BLaER1 treated with 17β-estradiol and CSF1 and Interleukin-3, amounts not matched to agents 10 nM and 100 nM (cell line): ENCODE data around the gene SPSB4.

ENCODE experiments used
- H3K27ac ChIP-seq, 11 experiments: shearing (Covaris generic); formaldehyde crosslinking; 2 replicates each; pipeline ENCODE4 v1.8.1; 2022
- H3K27me3 ChIP-seq, 11 experiments: shearing (Covaris generic); formaldehyde crosslinking; 2 replicates each; pipeline ENCODE4 v1.8.1; 2022
- H3K36me3 ChIP-seq, 11 experiments: shearing (Covaris generic); formaldehyde crosslinking; 2 replicates each; pipeline ENCODE4 v1.8.1; 2022
- H3K4me1 ChIP-seq, 10 experiments: shearing (Covaris generic); formaldehyde crosslinking; 2 replicates each; pipeline ENCODE4 v1.8.1; 2022
- H3K4me2 ChIP-seq, 11 experiments: shearing (Covaris generic); formaldehyde crosslinking; 2 replicates each; pipeline ENCODE4 v1.8.1; 2022
- H3K4me3 ChIP-seq, 10 experiments: shearing (Covaris generic); formaldehyde crosslinking; 2 replicates each; pipeline ENCODE4 v1.8.1; 2022
- H3K9ac ChIP-seq, 11 experiments: shearing (Covaris generic); formaldehyde crosslinking; 2 replicates each; pipeline ENCODE4 v1.8.1; 2022
- H3K9me3 ChIP-seq, 11 experiments: shearing (Covaris generic); formaldehyde crosslinking; replicated peaks in 1 of 11; 2 replicates each; pipeline ENCODE4 v1.8.1; 2022
- H4K20me1 ChIP-seq, 11 experiments: shearing (Covaris generic); formaldehyde crosslinking; 2 replicates each; pipeline ENCODE4 v1.8.1; 2022
- Cebpa-rat ChIP-seq, 11 experiments: shearing (Covaris generic); IDR thresholded peaks; 2 replicates each; pipeline ENCODE4 v1.8.1; 2022

The SPSB4 gene

DNA sequence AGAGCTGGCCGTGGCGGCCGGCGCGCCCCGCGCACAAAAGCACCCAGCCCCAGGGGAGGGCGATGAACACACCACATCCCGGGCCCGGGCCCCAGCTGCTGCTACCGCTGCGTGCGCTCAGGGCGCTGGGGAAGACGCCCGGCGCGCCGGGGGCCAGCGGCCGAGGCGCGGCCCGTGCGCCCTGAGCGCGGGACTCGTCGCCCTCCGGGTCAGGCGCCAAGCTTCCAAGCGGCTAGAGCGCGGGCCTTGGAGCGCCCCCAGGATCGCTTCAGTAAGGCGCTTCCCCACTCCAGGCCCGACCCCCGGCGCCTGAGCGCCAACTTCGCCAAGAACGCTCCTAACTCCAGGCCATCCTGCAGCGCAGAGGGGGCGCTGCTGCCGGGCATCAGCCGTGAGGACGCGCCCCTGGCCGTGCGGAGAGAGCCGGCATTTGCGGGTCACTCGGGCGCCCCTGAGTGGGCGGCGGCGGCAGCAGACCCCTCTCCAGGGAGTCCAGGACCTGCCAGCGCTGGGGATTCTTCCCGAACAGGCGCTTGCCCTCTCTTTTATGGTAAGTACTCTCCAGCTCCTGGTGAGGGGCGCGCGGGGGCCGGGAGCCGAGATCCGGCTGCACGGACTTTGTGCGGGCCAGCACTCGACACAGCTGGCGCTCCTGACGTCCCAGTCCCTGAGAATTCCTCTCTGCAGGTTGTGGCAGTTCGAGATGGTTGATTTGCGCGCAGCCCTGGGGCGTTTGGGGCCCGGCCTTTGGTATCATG is 475 bp downstream of the SPSB4 start:
- no peaks in the 10 kb centered on the region for H3K36me3 ChIP-seq
- H3K4me1 ChIP-seq, result peaks cover 6 to 22% (median 19%) of the 10 kb centered on the region in 10 experiments; a peak in 18 of 20 replicates
- H3K4me2 ChIP-seq, result peak overlapping the region; percentile 94 to 100 (median 99)
- peaks cover 30 to 46% (median 40%) of the 10 kb centered on the region in 11 experiments for H3K27me3 ChIP-seq
- peak overlapping the region in 9 of 11 experiments; percentile 53 to 78 (median 71); a peak in 18 of 22 replicates for H3K9ac ChIP-seq
- H3K27ac ChIP-seq, result peak overlapping the region in 6 of 11 experiments; percentile 12 to 49 (median 34); a peak in 7 of 22 replicates
- H3K4me3 ChIP-seq, result peak overlapping the region; percentile 51 to 77 (median 70)
- no peak for TF ChIP-seq Cebpa-rat (IDR thresholded peaks at IDR 0.05)
- H4K20me1 ChIP-seq, result peaks cover 0 to 6% (median 0%) of the 10 kb centered on the region in 11 experiments; a peak in 3 of 22 replicates
- H3K9me3 ChIP-seq, result no peaks in the 10 kb centered on the region

DNA sequence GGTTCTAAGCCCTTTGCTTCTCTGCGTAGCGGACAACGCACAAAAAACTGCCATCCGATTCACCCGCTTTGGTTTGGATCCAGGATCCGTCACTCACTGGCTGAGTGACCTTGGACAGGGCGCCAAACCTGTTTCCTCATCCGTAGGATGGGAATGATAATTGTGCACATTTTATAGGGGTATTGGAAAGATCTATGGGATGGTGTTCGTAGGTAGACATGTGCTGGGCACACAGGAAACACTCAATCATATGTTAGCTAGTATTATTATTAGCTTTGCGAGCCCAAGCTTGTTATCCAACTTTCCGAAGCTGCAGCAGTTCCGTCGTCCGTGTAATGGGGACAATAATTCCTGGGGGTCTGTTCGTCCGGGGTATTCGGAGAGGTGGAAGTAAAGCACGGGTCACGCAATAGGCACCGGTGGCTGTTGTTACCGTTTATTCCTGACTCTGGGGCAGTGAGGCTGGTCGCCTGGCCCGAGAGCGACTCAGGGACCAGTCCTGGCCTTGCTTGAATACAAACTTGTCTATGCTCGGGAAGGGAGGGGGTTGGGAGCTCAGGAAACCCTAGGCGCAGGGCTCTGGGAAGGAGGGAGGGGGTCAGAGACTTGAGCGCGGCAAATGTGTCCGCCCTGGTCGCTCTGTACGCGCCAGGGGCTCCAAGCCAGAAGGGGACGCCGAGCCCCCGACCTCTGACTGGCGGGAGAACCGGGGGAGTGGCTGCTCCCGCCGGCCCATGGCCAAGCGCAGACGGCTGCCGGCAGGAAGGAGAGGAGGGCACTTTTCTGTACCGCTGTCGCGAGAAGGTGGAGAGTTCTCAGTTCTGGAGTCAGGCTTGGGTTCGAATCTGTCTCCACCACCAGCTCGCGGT is 1.3 kb downstream of the SPSB4 start:
- Histone ChIP-seq H3K27me3 (peaks cover 30 to 46% (median 40%) of the 10 kb centered on the region in 11 experiments), H4K20me1 (peaks cover 0 to 6% (median 0%) of the 10 kb centered on the region in 11 experiments; a peak in 3 of 22 replicates), H3K4me2 (peak overlapping the region; percentile 94 to 100 (median 99)), H3K9me3 (no peaks in the 10 kb centered on the region), H3K4me3 (peak overlapping the region; percentile 51 to 77 (median 70); a peak in 18 of 20 replicates), H3K27ac (no peak overlapping the region), H3K36me3 (no peaks in the 10 kb centered on the region), H3K9ac (peak overlapping the region in 6 of 11 experiments; percentile 65 to 78 (median 74); a peak in 6 of 22 replicates), H3K4me1 (peaks cover 6 to 22% (median 19%) of the 10 kb centered on the region in 10 experiments; a peak in 18 of 20 replicates)
- TF ChIP-seq Cebpa-rat (IDR thresholded peaks at IDR 0.05), result no peak

DNA sequence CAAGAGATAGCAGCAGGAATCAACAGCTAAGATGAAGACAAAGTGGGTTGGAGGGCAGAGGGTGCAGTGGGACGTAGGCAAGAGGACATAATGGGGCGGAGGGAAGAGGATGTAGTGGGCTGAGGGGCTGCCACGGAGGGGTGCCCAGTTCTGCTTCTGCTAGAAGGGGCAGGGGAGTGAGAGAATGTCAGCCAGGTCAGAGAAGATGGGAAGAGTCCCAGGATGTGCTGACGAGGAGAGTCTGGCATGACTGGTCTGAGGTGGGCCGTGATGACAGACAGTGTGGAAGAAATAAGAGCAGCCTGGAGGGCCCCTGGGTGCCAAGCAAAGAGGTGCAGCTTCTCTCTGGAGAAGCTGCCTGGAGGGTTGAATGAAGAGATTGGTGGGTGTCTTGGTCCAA is 4.0 kb downstream of the SPSB4 start:
- H3K27me3 ChIP-seq, result peaks cover 30 to 44% (median 40%) of the 10 kb centered on the region in 11 experiments
- H3K4me3 ChIP-seq, result no peak overlapping the region
- H3K9me3 ChIP-seq, result peaks cover 0 to 12% (median 0%) of the 10 kb centered on the region in 11 experiments; a peak in 3 of 22 replicates
- peaks cover 0 to 6% (median 0%) of the 10 kb centered on the region in 11 experiments; a peak in 3 of 22 replicates for H4K20me1 ChIP-seq
- no peak overlapping the region for H3K9ac ChIP-seq
- H3K4me2 ChIP-seq, result no peak overlapping the region
- H3K27ac ChIP-seq, result no peak overlapping the region
- no peaks in the 10 kb centered on the region for H3K36me3 ChIP-seq
- H3K4me1 ChIP-seq, result peaks cover 6 to 21% (median 19%) of the 10 kb centered on the region in 10 experiments; a peak in 18 of 20 replicates
- no peak for TF ChIP-seq Cebpa-rat (IDR thresholded peaks at IDR 0.05)

DNA sequence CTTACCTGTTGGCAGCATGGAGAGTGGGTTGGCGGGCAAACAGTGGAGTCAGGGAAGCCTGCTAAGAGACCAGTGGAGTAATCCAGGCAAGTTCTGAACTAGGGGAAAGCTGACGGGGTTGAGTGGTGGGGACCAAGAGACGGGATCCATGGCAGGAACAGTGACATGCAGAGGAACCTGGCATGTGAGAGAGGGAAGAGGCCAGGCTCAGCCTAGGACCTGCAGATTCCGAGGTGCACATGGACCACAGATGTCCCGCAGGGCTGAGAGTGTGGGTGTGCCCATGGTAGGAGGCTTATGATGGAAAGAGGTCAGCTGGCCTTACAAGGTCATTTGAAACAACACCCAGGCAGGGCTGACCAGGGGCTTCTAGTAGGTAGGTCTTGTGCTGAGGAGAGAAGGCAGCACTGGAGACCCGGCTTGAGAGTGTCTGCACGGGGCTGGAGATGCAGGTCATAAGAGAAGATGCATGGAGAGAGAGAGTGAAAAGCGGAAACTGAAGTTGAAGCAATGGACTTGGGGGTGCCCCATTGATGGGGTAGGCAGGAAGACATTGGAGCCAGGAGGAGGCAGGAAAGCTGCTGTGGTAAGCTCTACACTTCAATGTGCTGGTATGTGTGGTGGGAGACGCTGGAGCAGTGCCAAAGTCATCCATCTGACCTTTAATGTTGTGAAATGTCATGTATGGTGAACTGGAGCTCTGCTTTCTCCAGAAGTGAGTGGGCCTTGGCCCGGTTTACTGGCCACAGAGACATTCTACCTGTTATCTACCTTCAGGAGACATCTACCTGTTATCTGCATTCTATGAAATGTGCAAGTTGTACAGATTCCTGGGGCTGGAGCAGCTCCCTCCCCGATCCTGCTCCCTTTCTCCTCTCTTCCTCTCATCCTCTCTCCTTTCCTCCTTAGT is 4.6 kb downstream of the SPSB4 start:
- no peak overlapping the region for H3K27ac ChIP-seq
- no peak overlapping the region for H3K4me2 ChIP-seq
- no peak overlapping the region for H3K9ac ChIP-seq
- peaks cover 6 to 16% (median 12%) of the 10 kb centered on the region in 10 experiments; a peak in 18 of 20 replicates for H3K4me1 ChIP-seq
- TF ChIP-seq Cebpa-rat (IDR thresholded peaks at IDR 0.05), result no peak
- no peak overlapping the region for H3K4me3 ChIP-seq
- peaks cover 30 to 37% (median 35%) of the 10 kb centered on the region in 11 experiments for H3K27me3 ChIP-seq
- H4K20me1 ChIP-seq, result peaks cover 0 to 6% (median 0%) of the 10 kb centered on the region in 11 experiments; a peak in 3 of 22 replicates
- no peaks in the 10 kb centered on the region for H3K36me3 ChIP-seq
- H3K9me3 ChIP-seq, result peaks cover 0 to 12% (median 0%) of the 10 kb centered on the region in 11 experiments; a peak in 3 of 22 replicates

DNA sequence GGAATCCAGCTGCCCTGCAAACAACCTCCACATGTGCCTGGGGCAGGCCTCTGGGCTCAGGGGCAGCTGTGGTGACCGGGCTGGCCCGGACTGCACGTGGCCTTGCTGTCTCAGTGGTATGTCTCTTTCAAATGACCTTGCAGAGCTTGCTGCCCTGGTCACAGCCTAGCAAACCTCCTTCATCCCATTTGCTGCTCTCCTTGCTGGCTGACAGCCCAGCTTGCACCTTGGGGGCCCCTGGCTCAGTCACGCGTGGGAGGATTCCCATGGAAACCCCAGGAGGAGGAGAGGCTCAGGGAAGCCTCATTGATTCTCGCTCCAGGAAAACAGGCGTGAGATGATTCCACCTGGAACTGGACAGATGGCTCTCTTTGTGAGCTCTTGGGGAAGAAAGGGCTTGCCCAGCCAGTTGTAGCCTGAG is 5.6 kb downstream of the SPSB4 start:
- no peaks in the 10 kb centered on the region for H3K36me3 ChIP-seq
- no peak overlapping the region for H3K4me2 ChIP-seq
- H4K20me1 ChIP-seq, result peaks cover 0 to 6% (median 0%) of the 10 kb centered on the region in 11 experiments; a peak in 3 of 22 replicates
- H3K9ac ChIP-seq, result no peak overlapping the region
- H3K4me1 ChIP-seq, result peaks cover 4 to 11% (median 10%) of the 10 kb centered on the region in 10 experiments; a peak in 18 of 20 replicates
- TF ChIP-seq Cebpa-rat (IDR thresholded peaks at IDR 0.05), result no peak
- H3K27me3 ChIP-seq, result peaks cover 24 to 28% (median 27%) of the 10 kb centered on the region in 11 experiments
- H3K27ac ChIP-seq, result no peak overlapping the region
- peaks cover 0 to 12% (median 0%) of the 10 kb centered on the region in 11 experiments; a peak in 3 of 22 replicates for H3K9me3 ChIP-seq
- no peak overlapping the region for H3K4me3 ChIP-seq

DNA sequence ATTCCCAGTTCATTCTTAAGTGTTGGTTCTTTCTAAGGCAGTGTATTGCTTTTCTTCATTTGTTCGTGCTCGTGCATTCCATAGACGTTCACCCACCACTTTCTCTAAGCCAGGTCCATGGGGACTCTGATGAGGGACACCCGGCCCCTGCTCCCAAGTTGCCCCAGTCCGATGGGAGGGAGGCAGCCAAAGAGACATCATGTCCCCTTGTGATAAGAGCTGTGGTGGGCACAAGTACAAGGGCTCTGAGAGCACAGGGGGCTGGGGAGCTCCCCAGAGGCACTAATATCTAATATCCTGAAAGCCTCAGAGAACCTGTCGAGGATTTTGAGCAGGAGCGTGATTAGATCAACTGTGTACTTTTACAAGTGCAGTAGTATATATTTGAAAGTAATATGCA is 6.3 kb downstream of the SPSB4 start:
- H3K27me3 ChIP-seq, result peaks cover 17 to 21% (median 20%) of the 10 kb centered on the region in 11 experiments
- H3K9ac ChIP-seq, result no peak overlapping the region
- peaks cover 0 to 4% (median 3%) of the 10 kb centered on the region in 10 experiments; a peak in 9 of 20 replicates for H3K4me1 ChIP-seq
- no peak overlapping the region for H3K4me3 ChIP-seq
- H4K20me1 ChIP-seq, result peaks cover 0 to 4% (median 0%) of the 10 kb centered on the region in 11 experiments; a peak in 3 of 22 replicates
- H3K36me3 ChIP-seq, result no peaks in the 10 kb centered on the region
- H3K4me2 ChIP-seq, result no peak overlapping the region
- H3K9me3 ChIP-seq, result peaks cover 0 to 12% (median 0%) of the 10 kb centered on the region in 11 experiments; a peak in 3 of 22 replicates
- TF ChIP-seq Cebpa-rat (IDR thresholded peaks at IDR 0.05), result no peak
- no peak overlapping the region for H3K27ac ChIP-seq

DNA sequence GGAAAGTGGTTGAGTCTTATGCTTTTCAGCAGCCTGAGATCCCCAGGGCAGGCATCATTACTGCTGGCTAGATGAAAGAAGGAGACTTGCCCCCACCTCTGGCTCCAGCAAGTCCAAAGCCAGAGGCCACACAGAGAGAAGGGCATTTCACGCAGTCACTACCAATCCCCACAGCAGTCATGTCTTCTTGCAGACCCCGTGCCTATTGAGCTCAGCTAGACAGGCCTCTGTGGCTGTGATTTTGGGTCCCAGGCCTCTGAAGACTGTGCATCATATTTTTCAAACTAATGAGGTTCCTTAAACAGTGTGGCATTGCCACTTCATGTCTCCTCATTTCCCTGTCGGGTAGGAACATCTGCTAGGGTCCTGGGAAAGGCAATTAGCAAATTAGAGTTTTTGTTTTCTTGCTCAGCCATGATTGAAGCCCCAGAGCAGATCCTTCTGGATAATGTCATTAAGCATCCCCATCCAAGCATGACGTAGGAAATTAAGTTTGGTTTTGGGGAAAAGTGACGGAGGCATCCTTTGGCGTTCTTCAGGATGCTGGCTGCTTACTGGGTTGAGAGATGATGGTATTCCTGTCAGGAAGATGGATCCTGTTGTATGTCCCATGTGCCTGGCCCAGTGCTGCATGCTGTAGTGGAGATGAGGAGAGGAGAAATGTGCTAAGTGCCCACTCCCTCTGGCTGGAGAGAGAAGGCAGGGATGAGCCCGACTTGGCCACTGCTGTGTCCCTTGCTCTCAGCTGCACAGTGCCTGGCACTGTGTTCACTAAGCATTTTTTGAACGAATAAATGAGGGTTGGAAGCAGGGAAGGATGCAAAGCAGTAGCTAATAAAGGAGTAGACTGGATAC is 7.0 kb downstream of the SPSB4 start:
- Histone ChIP-seq H3K9ac (no peak overlapping the region), H3K9me3 (peaks cover 0 to 12% (median 0%) of the 10 kb centered on the region in 11 experiments; a peak in 3 of 22 replicates), H4K20me1 (no peaks in the 10 kb centered on the region; a peak in 2 of 22 replicates), H3K4me2 (no peak overlapping the region), H3K4me3 (no peak overlapping the region), H3K36me3 (no peaks in the 10 kb centered on the region), H3K4me1 (peaks cover 0 to 6% (median under 1%) of the 10 kb centered on the region in 10 experiments; a peak in 10 of 20 replicates), H3K27ac (no peak overlapping the region), H3K27me3 (peaks cover 10 to 14% (median 13%) of the 10 kb centered on the region in 11 experiments)
- TF ChIP-seq Cebpa-rat (IDR thresholded peaks at IDR 0.05), result no peak
